Aorta (tissue), 5 donors: ENCODE data around the gene HMBS. TPM values are rescaled to one million over a fixed set of nuclear protein-coding genes. Genes with fewer than 3 reads are reported as not detected.
A peak's percentile ranks its signal among the peaks of the same experiment; 100 is the strongest.

Source experiments
- ATAC-seq: fragments of 200-7000 bp; cut with Tn5 transposase; one replicate; pipeline ENCODE4 v1.9.1; 2022; ENCODE audit warnings: moderate library complexity; ENCODE audit not compliant: low FRiP score
- DNase-seq, 2 donors: peaks; one replicate each; pipeline ENCODE4 v3.0.0-alpha.2; 2020
- H3K27ac ChIP-seq, 2 donors: one replicate each; pipeline ENCODE4 v1.5.1; 2013; ENCODE audit warnings: low read length in 2 of 2, mild to moderate bottlenecking in 2 of 2, moderate library complexity in 2 of 2, control low read depth in 1 of 2, inconsistent platforms in 1 of 2, low read depth in 1 of 2
- H3K27me3 ChIP-seq, 2 donors: one replicate each; pipeline ENCODE4 v1.6.1; 2013; ENCODE audit warnings: control low read depth in 1 of 2, low read length in 1 of 2, mild to moderate bottlenecking in 1 of 2, moderate library complexity in 1 of 2; ENCODE audit not compliant: insufficient read depth in 2 of 2, control insufficient read depth in 1 of 2
- H3K36me3 ChIP-seq, 2 donors: one replicate each; pipeline ENCODE4 v1.6.1; 2013; ENCODE audit warnings: control low read depth in 1 of 2, low read length in 1 of 2, mild to moderate bottlenecking in 1 of 2; ENCODE audit not compliant: insufficient read depth in 2 of 2, control insufficient read depth in 1 of 2
- H3K4me1 ChIP-seq, 2 donors: one replicate each; pipeline ENCODE4 v1.6.1; 2013; ENCODE audit warnings: low read length in 2 of 2, control low read depth in 1 of 2, mild to moderate bottlenecking in 1 of 2, moderate library complexity in 1 of 2; ENCODE audit not compliant: insufficient read depth in 2 of 2, control insufficient read depth in 1 of 2
- H3K4me3 ChIP-seq, 2 donors: one replicate each; pipeline ENCODE4 v1.5.1; 2013; ENCODE audit warnings: low read length in 2 of 2, control low read depth in 1 of 2, mild to moderate bottlenecking in 1 of 2
- H3K9me3 ChIP-seq: one replicate; pipeline ENCODE4 v1.6.1; 2013; ENCODE audit warnings: mild to moderate bottlenecking, low read length; ENCODE audit not compliant: control insufficient read depth
- WGBS, 2 donors: extraction: QIAGEN DNeasy Blood & Tissue Kit; methylation state at CpG; one replicate each; pipeline ENCODE4 v1.1.7; 2013; 5-methylcytosine and 5-hydroxymethylcytosine counted together
- intact Hi-C, 2 donors: fragments of 100-400 bp; cut with DNase I; formaldehyde crosslinking; loops; one replicate each; pipeline versions ENCODE4 v1.14.2 to v1.15.0; 2022
- polyA plus RNA-seq, 2 donors: library from polyadenylated mRNA; stranded (reverse); fragments of 200-250 nt; gene quantifications; one replicate each; pipeline ENCODE4 v1.2.3, GENCODE V29; 2013
- total RNA-seq, 2 donors: library from RNA; stranded (reverse); fragmentation: NEBNext Ultra II Directional; extraction: Animal tissue kit (Norgen Biotek cat#: 25700); gene quantifications; one replicate each; pipeline ENCODE4 v1.2.1, GENCODE V29; 2021
- donor health status: healthy with polysubstance abuse.
- donor health status: Bipolar disorder and iron deficiency.
- donor health status: DM: no; HTN: no; CAD: no.
- donor health status: DM: no; HTN: no; CAD: no.
- donor health status: DM: yes; HTN: yes; CAD: no.

The HMBS gene
- total and polyA plus RNA-seq, 4 donors = 4.4 to 9.2 (median 7.5) TPM

- ATAC-seq (peak; percentile 37), DNase-seq (peak in 1 of 2 donors; percentile 75)
- intact Hi-C loops = no loop called here
- Histone ChIP-seq H3K27ac (peak overlapping the region in 1 of 2 donors; percentile 48), H3K27me3 (no peaks in the 10 kb centered on the region), H3K4me3 (peak overlapping the region; percentile 3 to 17), H3K4me1 (no peaks in the 10 kb centered on the region), H3K9me3 (no peaks in the 10 kb centered on the region), H3K36me3 (peaks cover 0 to 2% of the 10 kb centered on the region in 2 donors)
- WGBS, 2 donors = 0 to 1% methylated on average over 13 of the region's 13 CpGs
Measured at GRCh38 chr11:119085437-119085847, 761 bp downstream of the HMBS start.

GRCh38 chr11:119087123-119087522, 2.4 kb downstream of the HMBS start:
- Histone ChIP-seq H3K27me3 (no peaks in the 10 kb centered on the region), H3K36me3 (peaks cover 0 to 2% of the 10 kb centered on the region in 2 donors), H3K4me3 (no peak overlapping the region), H3K4me1 (no peaks in the 10 kb centered on the region), H3K9me3 (no peaks in the 10 kb centered on the region), H3K27ac (no peak overlapping the region)
- no peak for ATAC-seq
- WGBS, 2 donors = 87 to 91% methylated on average over 6 of the region's 6 CpGs
- peak in 1 of 2 donors; percentile 11 for DNase-seq
- intact Hi-C loops = no loop called here

DNA sequence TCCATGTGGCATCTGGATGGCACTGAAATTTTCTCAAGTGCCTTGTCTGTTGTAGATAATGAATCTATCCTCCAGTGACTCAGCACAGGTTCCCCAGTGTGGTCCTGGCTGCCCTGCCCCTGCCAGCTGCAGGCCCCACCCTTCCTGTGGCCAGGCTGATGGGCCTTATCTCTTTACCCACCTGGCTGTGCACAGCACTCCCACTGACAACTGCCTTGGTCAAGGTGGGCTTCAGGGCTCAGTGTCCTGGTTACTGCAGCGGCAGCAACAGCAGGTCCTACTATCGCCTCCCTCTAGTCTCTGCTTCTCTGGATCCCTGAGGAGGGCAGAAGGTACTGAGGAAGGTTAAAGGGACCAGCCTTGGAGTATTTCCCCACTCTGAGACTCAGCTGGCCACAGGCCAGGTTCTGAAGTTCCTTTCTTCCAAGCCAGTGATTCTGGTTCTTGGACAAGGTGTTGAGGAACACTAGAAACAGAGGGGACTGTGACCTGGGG, 3.1 kb downstream of the HMBS start:
- WGBS, 2 donors = 97 to 98% methylated on average over 2 of the region's 2 CpGs
- Histone ChIP-seq H3K4me3 (no peak overlapping the region), H3K4me1 (no peaks in the 10 kb centered on the region), H3K27ac (no peak overlapping the region), H3K9me3 (no peaks in the 10 kb centered on the region), H3K36me3 (peaks cover 0 to 2% of the 10 kb centered on the region in 2 donors), H3K27me3 (no peaks in the 10 kb centered on the region)
- ATAC-seq (no peak), DNase-seq (peak in 1 of 2 donors; percentile 41)
- intact Hi-C loops = no loop called here

- intact Hi-C loops = no loop called here
- H3K27me3 ChIP-seq = no peaks in the 10 kb centered on the region
- 93 to 95% methylated on average over 9 of the region's 9 CpGs for WGBS, 2 donors
- H3K4me3 ChIP-seq = no peak overlapping the region
- no peaks in the 10 kb centered on the region for H3K4me1 ChIP-seq
- no peak overlapping the region for H3K27ac ChIP-seq
- no peaks in the 10 kb centered on the region for H3K9me3 ChIP-seq
- ATAC-seq (no peak), DNase-seq (peak in 1 of 2 donors; percentile 31)
- peaks cover 0 to 2% of the 10 kb centered on the region in 2 donors for H3K36me3 ChIP-seq
Measured at GRCh38 chr11:119088406-119088805, 3.7 kb downstream of the HMBS start.

GRCh38 chr11:119089319-119089718, 4.6 kb downstream of the HMBS start:
- no peak for ATAC-seq
- intact Hi-C loops = no loop called here

DNA sequence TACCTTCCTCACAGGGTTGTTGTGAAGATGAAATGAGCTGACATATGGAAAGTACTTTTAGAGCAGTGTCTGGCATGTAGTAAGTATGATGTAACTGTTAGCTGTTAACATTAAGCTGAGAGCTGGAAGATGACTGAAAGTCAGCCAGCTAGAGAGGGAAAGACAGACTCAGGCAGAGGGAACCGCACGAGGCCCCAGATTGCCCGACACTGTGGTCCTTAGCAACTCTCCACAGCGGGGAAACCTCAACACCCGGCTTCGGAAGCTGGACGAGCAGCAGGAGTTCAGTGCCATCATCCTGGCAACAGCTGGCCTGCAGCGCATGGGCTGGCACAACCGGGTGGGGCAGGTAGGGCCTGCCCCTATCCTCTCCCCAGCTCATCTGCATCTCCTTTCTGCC, 6.5 kb downstream of the HMBS start:
- WGBS, 2 donors = 64 to 72% methylated on average over 9 of the region's 9 CpGs
- Histone ChIP-seq H3K27me3 (no peaks in the 10 kb centered on the region), H3K4me3 (no peak overlapping the region), H3K27ac (no peak overlapping the region), H3K9me3 (no peaks in the 10 kb centered on the region), H3K36me3 (peaks cover 0 to 2% of the 10 kb centered on the region in 2 donors), H3K4me1 (no peaks in the 10 kb centered on the region)
- DNase-seq (no peak), ATAC-seq (no peak)
- intact Hi-C loops = loop anchor here in 1 of 2 donors (5.0 kb wide), 1 partner anchor 106 kb away; no protein-coding TSS in a partner anchor

More at GRCh38 chr11:119089319-119089718, 4.6 kb downstream of the HMBS start:
- H3K36me3 ChIP-seq = peaks cover 0 to 2% of the 10 kb centered on the region in 2 donors
- no peaks in the 10 kb centered on the region for H3K4me1 ChIP-seq
- 87 to 92% methylated on average over 1 of the region's 1 CpG for WGBS, 2 donors
- no peak overlapping the region for H3K4me3 ChIP-seq
- DNase-seq = peak in 1 of 2 donors; percentile 33
- H3K9me3 ChIP-seq = no peaks in the 10 kb centered on the region
- H3K27me3 ChIP-seq = no peaks in the 10 kb centered on the region
- no peak overlapping the region for H3K27ac ChIP-seq

DNA sequence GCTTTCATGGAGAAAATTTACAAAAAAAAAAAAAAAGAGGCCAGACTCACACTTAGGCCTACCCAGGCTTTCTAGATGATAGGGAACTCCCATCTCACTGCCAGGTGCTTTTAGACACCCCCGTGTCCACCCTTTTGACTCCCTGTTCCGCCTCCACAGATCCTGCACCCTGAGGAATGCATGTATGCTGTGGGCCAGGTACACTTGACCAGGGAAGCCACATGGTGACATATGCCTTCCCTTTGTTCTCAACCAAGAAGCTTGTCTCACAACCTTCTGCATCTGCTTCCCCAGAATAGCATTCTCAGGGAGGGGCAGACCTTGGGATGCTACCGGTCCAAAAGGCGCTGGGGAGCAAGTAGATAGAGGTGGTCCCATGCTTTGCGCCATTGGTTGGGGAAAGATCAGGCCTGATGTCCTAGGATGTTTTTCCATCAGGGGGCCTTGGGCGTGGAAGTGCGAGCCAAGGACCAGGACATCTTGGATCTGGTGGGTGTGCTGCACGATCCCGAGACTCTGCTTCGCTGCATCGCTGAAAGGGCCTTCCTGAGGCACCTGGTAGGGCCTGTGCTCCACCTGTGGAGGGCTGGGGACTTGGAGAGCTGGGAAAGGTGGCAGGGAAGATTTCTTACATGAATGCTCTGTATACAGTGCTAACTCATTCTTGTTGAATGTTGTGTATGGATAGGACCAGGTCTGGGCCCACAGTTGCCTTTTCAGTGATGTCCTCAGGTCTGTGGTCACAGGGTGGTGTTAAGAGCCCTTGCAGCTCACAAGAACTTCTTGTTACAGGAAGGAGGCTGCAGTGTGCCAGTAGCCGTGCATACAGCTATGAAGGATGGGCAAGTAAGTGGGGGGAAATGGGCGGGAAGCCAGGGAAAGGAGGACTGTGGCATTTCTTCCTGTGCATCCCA, 7.5 kb downstream of the HMBS start:
- H3K27ac ChIP-seq = peak overlapping the region in 1 of 2 donors; percentile 50
- no peak for ATAC-seq
- intact Hi-C loops = loop anchor here in 1 of 2 donors (5.0 kb wide), 1 partner anchor 105 kb away; no protein-coding TSS in a partner anchor

DNA sequence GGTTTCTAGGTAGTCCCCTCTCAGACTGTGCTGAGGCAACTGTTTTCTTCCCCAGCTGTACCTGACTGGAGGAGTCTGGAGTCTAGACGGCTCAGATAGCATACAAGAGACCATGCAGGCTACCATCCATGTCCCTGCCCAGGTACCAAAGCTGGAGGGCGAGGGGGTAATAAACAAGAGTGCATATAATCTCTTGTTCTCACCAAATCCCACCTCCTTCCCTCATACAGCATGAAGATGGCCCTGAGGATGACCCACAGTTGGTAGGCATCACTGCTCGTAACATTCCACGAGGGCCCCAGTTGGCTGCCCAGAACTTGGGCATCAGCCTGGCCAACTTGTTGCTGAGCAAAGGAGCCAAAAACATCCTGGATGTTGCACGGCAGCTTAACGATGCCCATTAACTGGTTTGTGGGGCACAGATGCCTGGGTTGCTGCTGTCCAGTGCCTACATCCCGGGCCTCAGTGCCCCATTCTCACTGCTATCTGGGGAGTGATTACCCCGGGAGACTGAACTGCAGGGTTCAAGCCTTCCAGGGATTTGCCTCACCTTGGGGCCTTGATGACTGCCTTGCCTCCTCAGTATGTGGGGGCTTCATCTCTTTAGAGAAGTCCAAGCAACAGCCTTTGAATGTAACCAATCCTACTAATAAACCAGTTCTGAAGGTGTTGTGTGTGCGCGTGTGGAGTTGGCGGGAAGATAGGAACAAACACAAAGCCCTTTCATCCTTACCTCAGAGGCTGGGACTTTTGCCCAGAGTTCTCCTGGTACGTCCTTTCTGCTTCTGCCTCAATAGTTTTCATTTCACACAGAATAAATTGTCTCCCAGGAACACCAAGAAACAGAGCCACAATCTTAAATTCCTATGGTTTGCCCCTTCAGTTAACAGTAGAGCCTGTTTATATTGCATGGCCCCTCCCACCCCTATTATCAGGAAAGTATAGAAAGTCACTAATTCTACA, 8.5 kb downstream of the HMBS start:
- no peaks in the 10 kb centered on the region for H3K9me3 ChIP-seq
- H3K4me3 ChIP-seq = no peak overlapping the region
- ATAC-seq (no peak), DNase-seq (no peak)
- peaks cover 0 to 8% of the 10 kb centered on the region in 2 donors for H3K36me3 ChIP-seq
- peak overlapping the region in 1 of 2 donors; percentile 50 for H3K27ac ChIP-seq
- no peaks in the 10 kb centered on the region for H3K27me3 ChIP-seq
- H3K4me1 ChIP-seq = no peaks in the 10 kb centered on the region
- 21 to 29% methylated on average over 12 of the region's 12 CpGs for WGBS, 2 donors
- intact Hi-C loops = loop anchor here in 1 of 2 donors (5.0 kb wide), 1 partner anchor 104 kb away; no protein-coding TSS in a partner anchor

More for the DNA sequence above, 7.5 kb downstream of the HMBS start:
- 76 to 82% methylated on average over 13 of the region's 13 CpGs for WGBS, 2 donors
- Histone ChIP-seq H3K36me3 (peaks cover 0 to 4% of the 10 kb centered on the region in 2 donors), H3K4me3 (no peak overlapping the region), H3K4me1 (no peaks in the 10 kb centered on the region), H3K27me3 (no peaks in the 10 kb centered on the region), H3K9me3 (no peaks in the 10 kb centered on the region)
- DNase-seq = no peak
